IPS-15b (cell line): ENCODE data around the gene ZNF687.
A peak's percentile ranks its signal among the peaks of the same experiment; 100 is the strongest.
"Not testable (repeated sequence)": the region's sequence is repeated elsewhere in the genome, so short reads cannot be mapped to it uniquely, and the experiment has no call there.

ENCODE experiments used
- H3K27me3 ChIP-seq: one replicate; pipeline ENCODE4 v1.6.1; 2013; ENCODE audit warnings: low read length; ENCODE audit not compliant: control insufficient read depth, insufficient read depth
- H3K36me3 ChIP-seq: one replicate; pipeline ENCODE4 v1.6.1; 2013; ENCODE audit warnings: low read length; ENCODE audit not compliant: control insufficient read depth, insufficient read depth
- H3K4me1 ChIP-seq: one replicate; pipeline ENCODE4 v1.6.1; 2013; ENCODE audit warnings: mild to moderate bottlenecking, low read length; ENCODE audit not compliant: control insufficient read depth, insufficient read depth
- H3K4me3 ChIP-seq: one replicate; pipeline ENCODE4 v1.5.1; 2013; ENCODE audit warnings: low read depth, low read length
- H3K9ac ChIP-seq: one replicate; pipeline ENCODE4 v1.6.1; 2013; ENCODE audit warnings: low read depth, mild to moderate bottlenecking, low read length
- H3K9me3 ChIP-seq: one replicate; pipeline ENCODE4 v1.6.1; 2013; ENCODE audit warnings: mild to moderate bottlenecking, low read length; ENCODE audit not compliant: control insufficient read depth, insufficient read depth

The ZNF687 gene

DNA sequence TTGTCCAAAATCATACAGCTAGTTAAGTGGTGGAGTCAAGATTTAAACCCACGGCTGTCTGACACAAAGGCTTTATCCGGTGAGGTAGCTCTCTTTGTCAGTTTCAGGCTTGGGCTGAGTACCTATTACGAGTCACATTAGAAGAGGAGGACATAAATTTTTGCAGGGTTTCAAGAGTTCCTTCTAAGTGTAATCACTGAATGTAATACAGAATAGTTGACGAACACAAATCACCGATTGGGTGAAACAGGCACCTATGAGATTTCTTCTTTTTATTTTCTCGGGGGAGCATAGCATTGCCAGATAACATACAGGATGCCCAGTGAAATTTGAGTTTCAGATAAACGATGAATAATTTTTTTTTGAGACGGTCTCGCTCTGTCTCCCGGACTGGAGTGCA lies 26.7 kb upstream of the ZNF687 start:
- Histone ChIP-seq H3K9me3 (no peaks in the 10 kb centered on the region), H3K36me3 (no peaks in the 10 kb centered on the region), H3K27me3 (no peaks in the 10 kb centered on the region), H3K4me3 (peak overlapping the region; percentile 93), H3K4me1 (no peaks in the 10 kb centered on the region), H3K9ac (peak overlapping the region; percentile 96)

- Histone ChIP-seq H3K4me3 (no peak overlapping the region), H3K9ac (no peak overlapping the region), H3K4me1 (no peaks in the 10 kb centered on the region), H3K36me3 (peaks cover 9% of the 10 kb centered on the region), H3K9me3 (no peaks in the 10 kb centered on the region), H3K27me3 (no peaks in the 10 kb centered on the region)
Observed at GRCh38 chr1:151259351-151259750, 22.7 kb upstream of the ZNF687 start.

DNA sequence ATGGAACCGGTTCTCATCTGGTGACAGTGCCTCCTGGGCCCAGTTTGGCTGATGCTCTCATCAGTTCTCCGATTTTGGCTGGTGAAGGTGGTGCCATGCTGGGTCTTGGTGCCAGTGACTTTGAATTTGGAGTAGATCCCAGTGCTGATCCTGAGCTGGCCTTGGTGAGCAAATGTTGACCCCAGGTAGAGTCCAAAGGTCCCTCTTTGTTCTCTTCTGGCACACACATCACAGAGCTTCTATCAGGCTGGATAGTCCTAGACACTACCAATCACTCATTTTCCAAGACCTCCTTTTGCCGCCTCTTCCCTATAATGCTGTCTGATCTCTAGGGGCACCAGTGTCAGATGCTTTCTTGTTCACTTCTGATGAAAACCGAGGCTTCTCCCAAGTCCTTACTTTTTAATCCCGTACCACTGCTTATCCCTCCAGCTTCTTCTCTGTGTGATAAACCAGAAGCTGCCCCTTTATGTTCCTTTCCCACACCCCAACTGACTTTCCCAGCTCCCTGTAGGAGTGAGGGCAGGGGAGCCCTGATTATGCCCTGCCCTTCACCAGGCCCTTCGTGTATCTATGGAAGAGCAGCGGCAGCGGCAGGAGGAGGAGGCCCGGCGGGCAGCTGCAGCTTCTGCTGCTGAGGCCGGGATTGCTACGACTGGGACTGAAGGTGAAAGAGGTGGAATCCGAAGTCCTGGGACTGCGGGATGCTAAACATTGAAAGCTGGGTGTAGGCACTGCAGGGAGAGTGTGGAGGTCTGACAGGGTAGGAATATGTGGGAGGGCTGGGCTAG lies 16.5 kb upstream of the ZNF687 start:
- no peak overlapping the region for H3K4me3 ChIP-seq

GRCh38 chr1:151266315-151266714 lies 15.8 kb upstream of the ZNF687 start:
- no peak overlapping the region for H3K4me3 ChIP-seq
- H3K9ac ChIP-seq = no peak overlapping the region
- no peaks in the 10 kb centered on the region for H3K4me1 ChIP-seq
- H3K27me3 ChIP-seq = no peaks in the 10 kb centered on the region
- no peaks in the 10 kb centered on the region for H3K9me3 ChIP-seq
- H3K36me3 ChIP-seq = peaks cover 39% of the 10 kb centered on the region

More for the DNA sequence above, 16.5 kb upstream of the ZNF687 start:
- Histone ChIP-seq H3K4me1 (no peaks in the 10 kb centered on the region), H3K9me3 (no peaks in the 10 kb centered on the region), H3K36me3 (peaks cover 39% of the 10 kb centered on the region), H3K27me3 (no peaks in the 10 kb centered on the region), H3K9ac (no peak overlapping the region)

DNA sequence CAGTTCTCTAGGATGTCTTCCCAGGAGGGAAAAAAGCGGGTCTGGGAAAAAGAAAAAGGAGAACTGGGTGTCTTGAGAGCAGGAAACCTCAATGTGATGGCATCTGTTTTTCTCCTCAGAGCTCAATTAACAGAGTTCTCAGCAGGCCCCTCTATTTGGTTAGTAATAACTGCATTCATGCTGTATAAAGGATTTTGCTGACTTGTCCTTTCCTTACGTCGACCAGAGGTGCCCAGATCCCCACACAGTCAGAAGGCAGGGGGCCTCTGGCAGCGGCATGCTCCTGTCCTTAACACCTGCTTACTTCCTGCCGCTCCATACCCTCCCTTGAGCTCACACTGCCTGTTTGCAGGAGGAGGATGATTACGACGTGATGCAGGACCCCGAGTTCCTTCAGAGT lies 15.3 kb upstream of the ZNF687 start:
- peaks cover 39% of the 10 kb centered on the region for H3K36me3 ChIP-seq
- H3K27me3 ChIP-seq = no peaks in the 10 kb centered on the region
- H3K4me3 ChIP-seq = no peak overlapping the region
- no peak overlapping the region for H3K9ac ChIP-seq
- H3K9me3 ChIP-seq = no peaks in the 10 kb centered on the region
- H3K4me1 ChIP-seq = no peaks in the 10 kb centered on the region

- H3K4me3 ChIP-seq = no peak overlapping the region
- H3K27me3 ChIP-seq = no peaks in the 10 kb centered on the region
- peaks cover 39% of the 10 kb centered on the region for H3K36me3 ChIP-seq
- H3K9me3 ChIP-seq = no peaks in the 10 kb centered on the region
- no peak overlapping the region for H3K9ac ChIP-seq
- H3K4me1 ChIP-seq = no peaks in the 10 kb centered on the region
Observed at GRCh38 chr1:151267760-151268159, 14.3 kb upstream of the ZNF687 start.

DNA sequence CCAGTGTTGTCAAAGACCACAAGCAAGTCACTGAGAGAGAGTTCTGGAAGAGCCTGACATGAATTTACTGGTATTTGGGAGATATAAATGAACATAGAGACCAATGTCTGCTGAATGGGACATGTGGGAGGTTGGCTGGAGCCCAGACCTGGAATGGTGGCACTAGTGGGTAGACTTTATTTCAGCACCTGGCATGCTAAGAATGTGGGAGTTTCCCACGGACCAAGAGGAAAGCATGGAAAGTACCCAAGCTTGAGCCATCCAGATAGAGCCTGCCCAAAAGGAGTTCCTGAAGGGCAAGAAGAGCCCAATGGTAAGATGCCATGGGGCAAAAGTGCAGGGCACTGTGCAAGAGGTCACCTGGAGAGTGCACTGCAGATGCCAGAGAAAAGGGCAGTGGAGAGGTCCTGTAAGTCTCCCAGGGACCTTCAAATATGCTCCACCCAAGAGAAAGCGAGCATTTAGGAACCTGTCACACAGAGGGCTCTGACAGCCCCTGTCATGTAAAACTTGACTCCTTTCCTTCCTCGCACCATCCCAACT lies 8.1 kb upstream of the ZNF687 start:
- Histone ChIP-seq H3K9me3 (no peaks in the 10 kb centered on the region), H3K9ac (no peak overlapping the region), H3K27me3 (no peaks in the 10 kb centered on the region), H3K36me3 (no peaks in the 10 kb centered on the region), H3K4me3 (no peak overlapping the region), H3K4me1 (no peaks in the 10 kb centered on the region)

DNA sequence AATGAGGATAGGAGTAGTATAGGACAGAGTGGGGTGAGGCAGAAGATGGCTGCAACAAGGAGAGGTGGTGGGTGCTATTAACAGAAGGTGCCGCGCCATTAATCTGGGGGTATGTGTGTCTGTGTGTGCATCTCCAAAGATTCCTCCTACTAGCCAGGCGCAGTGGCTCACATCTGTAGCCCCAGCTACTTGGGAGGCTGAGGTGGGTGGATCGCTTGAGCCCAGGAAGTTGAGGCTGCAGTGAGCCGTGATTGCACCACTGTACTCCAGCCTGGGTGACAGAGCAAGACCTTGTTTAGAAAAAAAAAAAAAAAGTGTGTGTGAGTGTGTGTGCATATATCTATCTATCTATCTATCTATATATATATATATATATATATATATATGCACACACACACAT lies 6.8 kb upstream of the ZNF687 start:
- not testable (repeated sequence) for H3K36me3 ChIP-seq, H3K4me1 ChIP-seq, H3K4me3 ChIP-seq

GRCh38 chr1:151277249-151277648 lies 4.8 kb upstream of the ZNF687 start:
- Histone ChIP-seq H3K4me1 (no peaks in the 10 kb centered on the region), H3K27me3 (no peaks in the 10 kb centered on the region), H3K9ac (no peak overlapping the region), H3K9me3 (no peaks in the 10 kb centered on the region), H3K4me3 (no peak overlapping the region), H3K36me3 (no peaks in the 10 kb centered on the region)

More for the DNA sequence above, 6.8 kb upstream of the ZNF687 start:
- not testable (repeated sequence) for H3K27me3 ChIP-seq, H3K9ac ChIP-seq, H3K9me3 ChIP-seq

GRCh38 chr1:151281225-151281968 lies 702 bp upstream of the ZNF687 start:
- H3K9me3 ChIP-seq = no peaks in the 10 kb centered on the region
- H3K4me1 ChIP-seq = peaks cover 8% of the 10 kb centered on the region
- peak overlapping the region; percentile 90 for H3K9ac ChIP-seq
- peak overlapping the region; percentile 79 for H3K4me3 ChIP-seq
- no peaks in the 10 kb centered on the region for H3K27me3 ChIP-seq
- H3K36me3 ChIP-seq = peaks cover 9% of the 10 kb centered on the region

GRCh38 chr1:151282883-151283725 lies 1.0 kb downstream of the ZNF687 start:
- peaks cover 26% of the 10 kb centered on the region for H3K36me3 ChIP-seq
- H3K4me1 ChIP-seq = peaks cover 8% of the 10 kb centered on the region
- H3K4me3 ChIP-seq = peak overlapping the region; percentile 79
- H3K27me3 ChIP-seq = no peaks in the 10 kb centered on the region
- H3K9ac ChIP-seq = peak overlapping the region; percentile 88
- H3K9me3 ChIP-seq = no peaks in the 10 kb centered on the region
